ENCODE results near the gene SLC39A9.

Gene SLC39A9

DNA sequence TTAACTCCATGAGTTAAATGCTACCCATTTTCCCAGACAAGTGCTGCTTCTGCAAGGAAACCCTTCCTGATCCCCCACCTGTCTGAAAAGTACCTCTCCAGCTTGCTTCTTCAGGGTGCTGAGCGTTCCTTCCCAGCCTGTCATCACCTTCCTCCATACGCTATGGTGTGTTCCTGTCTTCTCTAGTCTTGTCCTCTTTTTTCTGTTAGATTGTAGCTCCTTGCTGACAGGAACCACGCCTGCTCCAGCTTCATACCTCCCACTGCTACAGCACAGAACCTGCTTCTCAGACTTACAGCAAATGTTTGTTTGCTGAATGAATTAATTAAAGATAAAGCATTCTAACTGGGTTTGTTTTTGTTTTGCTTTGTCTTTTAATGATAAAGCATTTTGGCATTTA is 39.5 kb upstream of the SLC39A9 start:
- TF ChIP-seq, protein P1, sequence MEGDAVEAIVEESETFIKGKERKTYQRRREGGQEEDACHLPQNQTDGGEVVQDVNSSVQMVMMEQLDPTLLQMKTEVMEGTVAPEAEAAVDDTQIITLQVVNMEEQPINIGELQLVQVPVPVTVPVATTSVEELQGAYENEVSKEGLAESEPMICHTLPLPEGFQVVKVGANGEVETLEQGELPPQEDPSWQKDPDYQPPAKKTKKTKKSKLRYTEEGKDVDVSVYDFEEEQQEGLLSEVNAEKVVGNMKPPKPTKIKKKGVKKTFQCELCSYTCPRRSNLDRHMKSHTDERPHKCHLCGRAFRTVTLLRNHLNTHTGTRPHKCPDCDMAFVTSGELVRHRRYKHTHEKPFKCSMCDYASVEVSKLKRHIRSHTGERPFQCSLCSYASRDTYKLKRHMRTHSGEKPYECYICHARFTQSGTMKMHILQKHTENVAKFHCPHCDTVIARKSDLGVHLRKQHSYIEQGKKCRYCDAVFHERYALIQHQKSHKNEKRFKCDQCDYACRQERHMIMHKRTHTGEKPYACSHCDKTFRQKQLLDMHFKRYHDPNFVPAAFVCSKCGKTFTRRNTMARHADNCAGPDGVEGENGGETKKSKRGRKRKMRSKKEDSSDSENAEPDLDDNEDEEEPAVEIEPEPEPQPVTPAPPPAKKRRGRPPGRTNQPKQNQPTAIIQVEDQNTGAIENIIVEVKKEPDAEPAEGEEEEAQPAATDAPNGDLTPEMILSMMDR (IDR thresholded peaks at IDR 0.05; ENCODE audit: insufficient read depth, low read depth, low read length, missing control alignments), result no peak
- no peak for DNase-seq (ENCODE audit: low read depth)
- H3K4me3 ChIP-seq (ENCODE audit: low read length), result no peak overlapping the region

DNA sequence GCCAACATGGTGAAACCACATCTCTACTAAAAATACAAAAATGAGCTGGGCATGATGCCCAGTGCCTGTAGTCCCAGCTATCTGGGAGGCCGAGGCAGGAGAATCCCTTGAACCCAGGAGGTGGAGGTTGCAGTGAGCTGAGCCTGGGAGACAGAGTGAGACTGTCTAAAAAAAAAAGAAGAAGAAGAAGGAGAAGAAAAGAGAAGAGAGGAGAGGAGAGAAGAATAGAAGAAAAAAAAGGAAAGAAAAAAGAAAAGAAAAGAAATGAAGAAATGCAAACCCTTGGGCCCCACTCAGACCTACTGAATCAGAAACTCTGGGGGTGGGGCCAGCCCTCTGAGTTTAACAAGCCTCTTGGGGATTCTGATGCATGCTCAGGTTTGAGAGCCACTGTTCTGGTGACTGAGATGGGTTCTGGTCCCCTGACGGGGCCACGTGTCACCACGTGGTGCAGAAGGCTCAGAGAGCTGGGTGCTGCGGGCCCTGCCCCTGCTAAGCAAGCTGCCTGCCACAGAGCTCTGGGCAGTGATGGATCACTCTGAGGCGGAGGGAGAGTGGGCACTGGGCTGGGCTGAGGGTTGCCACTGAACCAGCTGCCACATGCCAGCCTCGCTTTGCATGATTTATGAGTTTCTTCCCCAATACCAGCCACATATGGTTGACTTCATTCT is 37.9 kb upstream of the SLC39A9 start:
- TF ChIP-seq, protein P1 (IDR thresholded peaks at IDR 0.05; ENCODE audit: insufficient read depth, low read depth, low read length, missing control alignments), result no peak
- no peak for DNase-seq (ENCODE audit: low read depth)
- H3K4me3 ChIP-seq (ENCODE audit: low read length), result no peak overlapping the region

DNA sequence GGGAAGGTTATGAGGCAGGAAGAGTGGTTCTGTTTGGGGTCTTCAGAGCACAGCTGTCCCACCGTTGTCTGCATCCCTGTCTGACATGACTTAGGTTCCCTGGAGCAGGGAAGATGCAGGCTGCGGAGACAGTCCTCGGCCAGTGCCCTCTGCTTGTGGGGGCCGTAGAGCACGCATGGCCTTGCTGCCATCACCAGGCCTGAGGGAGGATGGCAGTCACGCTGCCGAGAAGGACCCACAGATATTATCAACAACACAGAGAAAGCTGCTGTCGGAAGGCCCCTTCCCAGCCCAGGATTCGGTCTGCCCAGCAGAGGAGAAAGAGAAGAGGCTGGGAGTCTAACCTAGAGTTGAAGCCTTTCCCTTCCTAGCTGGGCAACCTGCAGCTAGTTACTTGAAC is 35.4 kb upstream of the SLC39A9 start:
- TF ChIP-seq, protein P1 (IDR thresholded peaks at IDR 0.05; ENCODE audit: insufficient read depth, low read depth, low read length, missing control alignments), result no peak
- no peak overlapping the region for H3K4me3 ChIP-seq (ENCODE audit: low read length)
- DNase-seq (ENCODE audit: low read depth), result no peak

DNA sequence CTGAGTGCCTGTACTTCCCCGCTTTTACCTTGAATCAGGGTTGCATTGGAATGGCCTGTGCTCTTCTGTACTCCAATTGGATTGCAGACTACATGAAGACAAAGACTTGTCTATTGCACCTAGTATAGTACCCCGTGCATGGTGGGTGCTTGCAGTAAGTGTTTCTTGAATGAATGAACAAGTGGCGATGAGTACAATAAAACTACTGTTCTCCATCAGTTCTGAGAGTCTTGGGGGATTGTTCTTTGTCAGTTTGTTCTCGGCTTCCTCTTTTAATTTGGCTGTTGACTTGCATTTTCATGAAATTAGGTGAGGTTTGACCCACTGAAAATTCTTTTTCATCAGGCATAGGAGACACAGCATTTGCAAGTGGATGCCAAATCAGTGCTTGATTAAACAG is 34.5 kb upstream of the SLC39A9 start:
- DNase-seq (ENCODE audit: low read depth), result no peak
- TF ChIP-seq, protein P1 (IDR thresholded peaks at IDR 0.05; ENCODE audit: insufficient read depth, low read depth, low read length, missing control alignments), result no peak
- H3K4me3 ChIP-seq (ENCODE audit: low read length), result no peak overlapping the region

DNA sequence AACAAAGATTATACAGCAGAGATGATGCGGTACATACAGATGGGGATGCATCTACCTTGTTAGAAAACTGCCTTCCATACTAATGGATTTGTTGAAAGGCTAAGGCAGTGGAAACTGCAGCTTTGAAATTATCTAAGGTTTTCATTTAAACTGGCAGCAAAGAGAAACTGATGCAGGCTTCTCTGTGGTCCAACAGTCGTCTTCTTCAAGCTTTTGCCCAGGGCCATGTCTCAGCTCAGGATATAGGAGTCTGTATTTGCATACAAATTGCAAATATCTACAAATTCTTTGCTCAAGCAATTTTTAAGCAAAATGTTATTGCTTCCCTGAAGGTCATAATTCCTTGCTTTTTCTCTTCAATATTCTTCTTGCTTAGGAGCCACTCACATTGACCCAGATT is 34.1 kb upstream of the SLC39A9 start:
- TF ChIP-seq, protein P1 (IDR thresholded peaks at IDR 0.05; ENCODE audit: insufficient read depth, low read depth, low read length, missing control alignments), result no peak
- no peak for DNase-seq (ENCODE audit: low read depth)
- H3K4me3 ChIP-seq (ENCODE audit: low read length), result no peak overlapping the region

DNA sequence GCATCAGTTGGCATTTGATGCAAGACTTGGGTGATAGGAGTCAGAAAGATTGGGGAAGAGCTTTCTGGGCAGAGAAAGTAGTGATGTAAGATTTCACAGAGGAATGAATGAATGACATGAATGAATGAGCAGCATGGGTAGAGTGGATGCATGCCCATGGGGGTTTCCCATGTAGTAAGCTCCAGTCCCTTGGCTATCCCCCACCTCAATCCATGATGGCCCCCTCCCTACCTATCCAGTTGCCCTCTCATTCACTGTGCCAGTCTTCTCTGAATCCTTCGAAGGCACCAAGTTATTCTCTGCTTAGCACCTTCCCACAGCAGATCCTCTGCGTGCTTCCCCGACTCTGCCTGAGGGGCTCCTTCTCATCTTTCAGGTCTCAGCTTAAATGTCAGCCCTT is 32.4 kb upstream of the SLC39A9 start:
- H3K4me3 ChIP-seq (ENCODE audit: low read length), result no peak overlapping the region
- TF ChIP-seq, protein P1 (IDR thresholded peaks at IDR 0.05; ENCODE audit: insufficient read depth, low read depth, low read length, missing control alignments), result no peak
- DNase-seq (ENCODE audit: low read depth), result no peak

DNA sequence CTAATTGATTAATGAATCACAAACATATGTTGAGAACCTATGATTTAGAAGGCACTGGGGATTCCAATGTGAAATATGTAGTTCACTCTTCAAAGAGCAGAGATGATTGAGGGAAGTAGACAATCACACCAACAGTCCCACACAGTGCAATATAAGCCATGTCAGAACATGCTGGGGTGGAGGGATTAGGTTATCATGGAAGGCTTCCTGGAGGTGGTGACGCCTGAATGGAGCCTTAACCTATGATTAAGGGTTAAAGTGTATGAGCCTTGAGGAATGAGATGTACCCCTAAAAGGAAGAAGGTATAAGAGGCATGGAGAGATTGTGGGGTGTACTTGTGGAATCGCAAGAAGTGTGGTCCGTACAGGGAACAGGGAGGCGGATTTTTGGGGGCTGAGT is 31.7 kb upstream of the SLC39A9 start:
- no peak for DNase-seq (ENCODE audit: low read depth)
- TF ChIP-seq, protein P1 (IDR thresholded peaks at IDR 0.05; ENCODE audit: insufficient read depth, low read depth, low read length, missing control alignments), result no peak
- no peak overlapping the region for H3K4me3 ChIP-seq (ENCODE audit: low read length)
